HG03139 (cell line): ENCODE measurements around the gene IGSF8.

Source experiments
- ATAC-seq: cut with Tn5 transposase; IDR thresholded peaks from one replicate; pipeline ENCODE4 v1.9.1; 2021; ENCODE audit not compliant: unreplicated experiment

Gene IGSF8

DNA sequence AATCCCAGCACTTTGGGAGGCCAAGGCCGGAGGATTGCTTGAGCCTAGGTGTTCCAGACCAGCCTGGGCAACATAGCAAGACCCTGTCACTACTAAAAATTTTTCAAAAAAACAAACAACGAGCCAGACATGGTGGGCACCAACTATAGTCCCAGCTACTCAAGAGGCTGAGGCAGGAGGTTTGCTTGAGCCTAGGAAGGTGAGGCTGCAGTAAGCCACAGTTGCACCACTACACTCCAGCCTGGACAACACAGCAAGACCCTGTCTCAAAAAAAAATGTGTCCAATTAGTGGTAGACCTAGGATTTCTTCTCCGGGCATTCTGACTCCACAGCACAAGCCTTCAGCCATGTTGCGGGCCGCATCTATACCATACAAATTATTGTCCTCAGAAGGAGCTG, 6.7 kb upstream of the IGSF8 start:
- ATAC-seq: no peak

DNA sequence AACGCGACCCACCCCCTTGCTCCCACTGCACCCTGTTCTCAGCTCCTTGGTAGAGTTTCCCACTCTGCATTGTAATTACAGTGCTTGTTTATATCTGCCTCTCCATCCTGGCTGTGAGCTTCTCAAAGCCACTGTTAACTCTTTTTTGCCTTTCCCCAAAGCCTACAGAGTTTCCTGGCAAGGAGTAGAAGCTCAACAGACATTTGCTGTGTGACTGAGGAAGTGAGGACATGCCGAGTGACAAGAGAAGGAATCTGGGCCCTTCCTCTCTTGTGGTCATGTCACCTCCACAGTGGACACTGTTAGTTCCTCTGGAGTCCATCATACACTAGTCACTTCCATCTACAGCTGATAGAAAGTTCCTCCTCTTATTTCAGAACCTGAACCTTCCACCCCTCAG, 6.1 kb upstream of the IGSF8 start:
- ATAC-seq: no peak

DNA sequence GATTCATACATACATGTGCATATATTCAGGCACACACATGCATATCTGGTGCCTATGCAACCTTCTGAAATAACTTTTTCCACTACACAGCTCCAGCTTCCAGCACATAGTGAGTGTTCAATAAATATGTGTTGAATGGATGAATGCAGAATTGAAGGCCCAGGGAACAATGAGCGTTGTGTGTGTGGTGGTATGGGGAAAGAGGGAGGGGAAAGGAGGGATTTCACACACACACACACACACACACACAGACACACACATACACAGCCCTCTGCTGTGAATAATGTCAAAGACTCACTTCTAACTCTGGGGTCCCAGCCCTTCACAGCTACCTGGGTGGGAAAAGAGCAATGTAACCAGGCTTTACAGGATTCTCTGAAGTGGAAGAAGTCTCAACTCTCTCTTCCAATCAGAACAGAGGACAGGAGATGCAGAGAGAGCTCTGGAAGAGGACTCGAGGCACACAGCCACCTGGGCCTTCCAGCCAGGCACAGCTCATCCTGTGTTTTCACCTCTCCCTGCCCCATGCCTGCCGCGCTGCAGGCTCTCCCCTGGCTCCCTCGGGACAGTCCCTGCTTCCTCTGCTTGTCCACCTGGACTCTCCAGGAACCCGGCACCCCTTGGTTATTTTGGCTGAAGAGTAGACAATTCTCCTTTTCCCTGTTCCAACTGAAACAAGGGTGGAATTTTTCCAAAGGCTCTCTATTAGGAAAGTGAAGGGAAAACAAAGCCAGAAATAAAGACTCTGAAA, 5.4 kb upstream of the IGSF8 start:
- ATAC-seq: no peak

DNA sequence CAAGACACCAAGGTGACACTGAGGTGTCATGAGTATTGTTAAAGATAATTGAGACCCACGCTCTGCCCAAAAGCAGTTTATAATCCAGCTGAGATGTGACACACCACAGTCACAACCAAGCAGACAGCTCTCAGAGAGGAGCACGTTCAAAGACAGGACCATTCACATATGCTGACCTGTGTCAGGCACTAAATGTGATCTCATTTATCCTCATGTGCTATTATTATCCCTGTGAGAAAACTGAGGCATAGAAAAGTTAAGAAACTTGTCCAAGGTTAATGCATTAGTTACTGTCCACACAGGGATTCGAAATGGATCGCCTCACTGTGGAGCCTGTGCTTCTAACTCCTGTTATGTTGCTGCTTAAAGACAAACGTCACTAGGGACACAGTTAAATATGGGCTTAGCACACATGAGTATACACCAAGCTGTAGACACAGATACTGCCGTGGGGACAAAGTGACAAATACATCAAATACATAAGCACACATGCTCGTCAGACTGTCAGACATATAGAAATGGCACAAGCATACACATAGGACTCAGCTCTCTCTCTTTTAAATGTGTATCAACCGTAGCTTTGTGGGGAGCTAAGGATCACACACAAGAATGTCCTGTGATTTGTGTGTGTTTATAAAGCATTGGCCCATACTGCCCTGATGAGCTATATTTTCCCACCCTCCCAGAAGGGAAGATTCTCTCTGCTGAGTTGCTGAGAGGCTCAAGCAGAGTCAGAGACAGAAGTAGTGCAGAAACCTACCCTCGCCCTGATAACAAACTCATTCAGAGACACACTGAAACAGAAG, 3.5 kb upstream of the IGSF8 start:
- ATAC-seq: no peak

DNA sequence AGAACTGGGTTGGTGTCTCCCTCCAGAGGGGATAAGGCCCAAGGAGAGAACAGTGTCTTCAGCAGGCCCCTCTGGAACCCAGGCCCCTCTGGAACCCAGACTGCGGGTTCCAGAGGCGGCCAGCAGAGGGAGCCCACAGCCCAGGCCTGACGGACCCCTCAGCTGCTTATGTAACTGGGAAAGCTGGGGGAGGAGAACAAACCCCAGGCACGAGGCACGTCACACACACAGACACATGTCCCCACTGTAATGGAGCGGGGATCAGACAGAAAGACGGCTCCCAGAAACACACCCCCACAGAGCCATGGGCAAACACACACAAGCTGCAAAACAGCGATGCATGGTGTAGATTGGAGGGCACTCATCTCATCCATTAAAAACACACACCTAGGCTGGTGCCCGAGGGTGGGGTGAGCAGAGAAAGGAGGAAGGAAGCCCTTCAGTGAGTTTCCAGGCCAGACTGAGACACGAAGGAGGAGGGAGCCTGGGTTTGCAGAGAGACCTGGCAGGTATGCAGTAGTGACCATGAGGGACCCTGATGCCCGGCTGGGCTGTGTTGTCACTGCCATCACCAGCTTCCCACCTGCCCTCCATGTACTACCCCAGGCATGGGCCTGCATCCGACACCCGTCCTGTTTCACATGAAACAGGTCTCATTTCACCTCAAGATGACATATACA, 2.8 kb upstream of the IGSF8 start:
- ATAC-seq: no peak

DNA sequence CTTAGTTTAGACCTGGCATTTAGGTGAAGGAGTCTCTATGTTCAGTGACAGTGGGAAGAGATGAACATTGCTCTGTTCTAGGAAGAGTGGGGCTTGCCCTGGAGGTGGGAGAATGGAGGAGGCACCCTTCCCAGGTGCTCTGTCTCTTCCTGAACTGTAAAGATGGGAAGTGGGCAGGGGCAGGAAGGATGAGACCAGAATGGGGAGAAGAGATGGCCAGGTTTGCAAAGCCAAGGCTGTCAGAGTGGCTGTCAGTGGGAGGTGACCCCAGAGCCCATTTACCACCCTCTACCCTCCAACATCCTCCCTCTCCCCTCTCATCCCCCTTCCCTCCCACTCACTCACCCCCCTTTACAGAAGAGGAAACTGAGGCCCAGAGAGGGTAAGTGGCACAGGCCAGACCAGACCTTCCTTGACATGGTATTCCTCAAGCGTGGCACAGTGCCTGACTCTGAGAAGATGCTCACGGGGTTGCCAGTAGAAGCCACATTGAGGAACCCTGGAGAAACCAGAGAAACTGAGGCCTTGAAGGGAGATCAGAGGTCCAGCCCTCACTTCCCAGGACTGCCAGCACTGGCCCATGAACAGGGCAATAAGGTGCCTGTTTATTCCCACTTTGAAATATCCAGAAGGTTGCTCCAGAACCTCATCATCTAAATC, 1.4 kb upstream of the IGSF8 start:
- ATAC-seq: no peak

DNA sequence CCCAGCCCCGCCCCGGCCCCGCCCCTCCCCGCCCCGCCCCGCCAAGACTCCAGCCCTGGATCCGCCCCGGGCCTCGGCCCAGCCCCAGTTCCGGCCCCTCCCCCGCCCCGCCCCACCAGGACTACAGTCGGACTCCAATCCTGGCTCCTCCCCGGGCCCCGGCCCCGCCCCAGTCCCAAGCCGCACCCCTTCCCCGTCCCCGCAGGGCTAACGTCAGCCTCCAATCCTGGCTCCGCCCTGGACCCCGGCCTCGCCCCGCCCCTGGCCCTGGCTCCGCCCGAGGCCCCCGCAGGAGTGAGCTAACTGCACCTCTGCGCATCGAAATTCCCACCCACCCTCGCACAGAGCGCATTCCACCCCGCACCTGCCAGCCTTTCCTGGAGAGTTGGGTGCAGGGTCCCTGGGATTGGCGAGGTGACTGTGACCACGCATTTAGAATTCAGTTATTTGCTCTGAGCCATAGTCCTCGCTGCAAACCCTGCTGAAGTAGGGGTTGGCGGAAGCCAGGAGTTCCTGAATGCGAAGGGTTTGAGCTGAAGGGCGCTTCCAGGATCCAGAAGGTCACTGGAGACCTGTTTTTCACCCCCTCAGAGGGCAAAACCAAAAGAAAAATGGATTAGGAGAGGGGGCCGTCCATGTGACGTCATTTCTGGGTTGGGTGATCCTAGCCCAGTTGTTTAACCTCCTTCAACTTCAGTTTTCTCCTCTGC, 588 bp upstream of the IGSF8 start:
- ATAC-seq: peak; percentile 86

DNA sequence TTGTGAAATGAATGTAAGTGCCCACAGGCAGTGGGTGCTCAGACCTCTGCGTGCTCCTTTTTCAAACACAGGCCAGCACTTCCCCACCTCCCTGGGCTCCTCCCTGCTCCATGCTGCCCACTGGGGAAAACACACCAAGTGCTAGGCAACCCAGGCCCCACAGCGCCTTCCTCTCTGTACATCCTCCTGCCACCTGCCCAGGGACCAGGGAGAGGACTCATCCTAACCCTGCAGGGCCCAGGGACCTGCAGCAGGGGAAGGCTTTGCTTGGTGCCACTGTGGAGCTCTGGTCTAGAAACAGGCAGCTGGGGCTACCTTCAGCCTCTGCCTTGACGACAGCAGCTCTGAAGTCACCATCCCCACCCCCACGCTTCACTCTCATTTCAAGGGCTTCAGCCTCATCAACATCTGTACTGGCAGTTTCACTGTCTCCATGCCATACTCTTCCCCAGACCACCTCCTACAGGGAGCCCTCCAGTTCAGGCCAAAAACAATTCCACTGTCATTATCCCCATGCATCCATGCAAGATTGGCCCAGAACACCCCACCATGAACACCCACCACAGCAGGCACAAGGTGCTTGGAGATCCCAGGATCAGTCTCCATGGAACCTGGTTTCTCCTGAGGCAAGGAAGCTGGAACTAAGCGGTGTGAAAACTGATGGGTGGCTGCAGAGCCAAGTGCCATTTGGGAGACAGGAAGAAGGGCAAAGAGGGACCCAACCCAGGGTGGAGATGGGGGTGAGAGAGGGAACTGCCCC, 1.1 kb downstream of the IGSF8 start:
- ATAC-seq: no peak

DNA sequence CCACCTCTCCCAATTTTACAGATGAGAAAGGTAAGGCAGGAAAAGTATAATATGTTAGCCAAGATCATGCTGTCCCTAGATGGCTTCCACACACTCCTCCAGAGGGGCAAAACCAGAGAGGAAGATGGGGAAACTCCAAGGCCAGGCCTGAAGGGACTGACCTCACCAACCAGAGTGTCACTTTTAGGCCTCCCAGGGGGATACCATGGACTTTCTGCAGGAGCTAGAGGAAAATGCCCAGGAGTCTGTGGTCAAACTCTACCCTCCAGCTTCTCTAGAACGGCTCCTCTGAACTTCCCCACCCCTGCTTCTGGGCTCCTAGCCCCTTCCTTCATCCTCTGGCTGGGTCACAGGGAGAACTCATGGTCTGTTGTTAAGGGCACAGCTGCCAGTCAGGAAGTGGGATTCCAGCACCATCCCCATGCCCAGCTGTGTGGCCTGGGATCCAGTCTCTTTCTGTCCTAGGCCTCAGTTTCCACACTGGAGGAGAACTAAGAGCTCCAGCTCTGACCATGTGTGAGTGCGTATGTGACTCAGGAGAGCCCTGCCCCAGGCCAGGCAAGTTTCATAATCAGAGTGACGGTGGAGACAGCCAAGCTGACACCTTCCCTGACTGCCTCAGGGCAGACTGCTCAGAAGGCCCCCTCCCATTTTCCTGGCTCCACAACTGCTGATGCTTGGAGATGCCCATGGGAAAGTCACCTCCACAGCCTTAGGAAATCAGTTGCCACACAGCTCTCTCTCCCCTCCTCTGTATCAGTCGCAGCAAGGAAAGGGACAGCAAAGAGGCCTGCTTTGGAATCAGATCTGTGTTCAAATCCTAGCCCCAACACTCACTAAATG, 1.9 kb downstream of the IGSF8 start:
- no peak for ATAC-seq

DNA sequence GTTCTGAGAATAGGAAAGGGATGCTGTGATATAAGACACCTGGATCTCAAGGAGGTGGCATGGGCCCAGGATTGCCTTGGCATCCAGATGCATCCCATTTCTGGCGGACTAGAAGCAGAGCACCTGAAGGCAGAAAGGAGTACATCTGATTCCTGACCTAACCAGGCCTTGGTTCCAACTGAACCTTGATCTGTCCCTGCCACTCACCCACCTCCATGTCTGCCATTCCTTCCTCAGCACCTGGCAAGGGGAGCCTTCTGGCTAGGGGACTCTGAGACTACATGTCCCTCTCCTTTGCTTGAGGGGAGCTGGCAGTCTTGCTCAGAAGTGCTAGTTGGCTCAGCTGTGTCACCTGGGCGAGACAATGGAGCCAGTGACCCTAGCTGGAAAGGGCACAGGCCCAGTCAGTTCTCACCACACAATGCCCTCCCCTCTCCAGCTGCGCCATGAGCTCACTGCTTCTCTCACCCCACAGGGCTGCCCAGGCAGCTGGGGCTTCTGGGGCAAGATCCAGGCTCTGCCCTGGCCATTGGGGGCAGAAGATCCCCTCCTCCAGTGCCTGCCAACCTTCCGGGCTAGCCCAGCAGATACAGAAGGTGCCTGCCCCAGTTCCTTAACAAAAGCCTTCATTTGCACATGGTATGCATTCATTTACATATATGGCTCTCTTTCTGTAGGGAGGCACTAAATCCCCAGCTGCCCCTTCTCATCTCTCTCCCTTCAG, 2.9 kb downstream of the IGSF8 start:
- ATAC-seq: no peak

DNA sequence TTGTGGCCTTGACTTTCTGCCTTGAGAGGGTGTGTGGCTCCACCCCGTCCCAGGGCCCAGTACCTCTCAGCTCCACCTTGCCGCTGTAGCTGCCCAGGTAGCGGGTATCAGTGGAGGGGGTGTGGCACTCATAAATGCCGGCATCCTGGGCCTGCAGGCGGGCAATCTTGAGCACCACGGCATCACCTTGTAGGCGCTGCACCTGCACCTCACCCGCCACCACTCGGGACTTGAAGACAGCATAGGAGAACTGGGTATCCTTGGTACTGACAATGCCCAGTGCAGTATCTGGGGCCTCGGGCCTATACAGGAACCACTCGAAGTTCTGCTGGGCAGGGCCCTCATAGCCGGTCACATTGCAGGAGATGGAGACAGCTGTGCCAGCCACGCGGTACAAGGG, 3.6 kb downstream of the IGSF8 start:
- ATAC-seq: no peak

DNA sequence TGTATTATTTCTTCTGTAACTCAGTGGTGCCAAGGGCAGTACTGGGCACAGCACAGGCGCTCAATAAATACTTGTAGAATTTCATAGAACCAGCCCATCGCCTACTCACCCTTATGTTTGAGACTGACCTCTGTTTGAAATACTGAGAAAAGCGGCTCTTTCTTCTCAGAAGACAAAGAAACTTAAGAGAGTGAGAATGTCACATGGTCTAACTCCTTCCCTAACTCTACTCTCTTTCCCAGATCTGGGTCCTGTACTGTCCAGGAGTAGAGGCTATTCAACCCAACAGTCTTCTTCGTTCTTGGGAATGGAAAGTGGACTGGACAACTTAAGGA, 4.2 kb downstream of the IGSF8 start:
- no peak for ATAC-seq

DNA sequence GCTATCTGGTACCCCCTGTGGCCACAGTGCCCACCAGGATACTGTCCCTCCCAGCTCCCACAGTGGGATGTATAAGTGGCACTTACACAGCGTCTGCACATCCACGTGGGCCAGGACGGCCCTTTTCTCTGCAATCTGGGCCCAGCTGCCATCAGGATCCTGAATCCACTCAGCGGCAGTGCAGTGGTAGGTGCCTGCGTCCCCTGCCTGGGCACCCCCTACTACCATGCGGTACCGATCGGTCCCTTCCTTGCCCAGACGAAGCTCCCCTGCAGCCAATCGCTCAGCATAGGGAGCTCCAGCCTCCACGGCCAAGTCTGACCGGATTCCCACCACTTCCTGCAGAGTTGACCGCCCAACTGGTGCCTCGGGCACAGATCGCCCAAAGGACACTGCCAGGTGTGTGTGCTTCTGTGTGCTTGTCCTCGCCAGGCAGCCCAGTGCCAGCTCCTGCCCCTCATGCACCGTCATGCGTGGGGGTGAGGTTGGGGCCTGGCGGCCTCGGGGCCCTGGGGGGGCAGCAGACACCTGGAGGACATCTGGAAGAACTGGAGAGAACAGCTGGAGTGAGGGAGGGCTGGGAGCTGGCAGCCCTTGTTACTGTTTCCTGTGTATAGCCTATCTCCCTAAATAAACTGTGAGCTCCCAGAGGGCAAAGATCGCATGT, 4.7 kb downstream of the IGSF8 start:
- no peak for ATAC-seq

DNA sequence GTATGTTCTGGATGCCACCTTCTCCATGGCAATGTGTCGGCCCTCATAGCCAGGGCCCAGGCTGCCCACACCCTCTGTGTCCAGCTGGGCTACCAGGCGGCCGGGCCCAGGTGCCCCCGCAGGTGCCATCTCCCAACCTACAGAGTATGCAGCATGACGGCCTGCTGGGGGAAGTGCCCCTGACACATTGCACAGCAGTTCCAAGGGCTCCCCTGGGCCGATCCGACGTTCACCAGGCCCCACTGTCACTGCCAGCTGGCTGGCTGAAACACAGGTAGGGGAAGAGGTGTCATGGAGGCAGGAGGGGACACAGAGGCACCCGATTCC, 5.4 kb downstream of the IGSF8 start:
- no peak for ATAC-seq

DNA sequence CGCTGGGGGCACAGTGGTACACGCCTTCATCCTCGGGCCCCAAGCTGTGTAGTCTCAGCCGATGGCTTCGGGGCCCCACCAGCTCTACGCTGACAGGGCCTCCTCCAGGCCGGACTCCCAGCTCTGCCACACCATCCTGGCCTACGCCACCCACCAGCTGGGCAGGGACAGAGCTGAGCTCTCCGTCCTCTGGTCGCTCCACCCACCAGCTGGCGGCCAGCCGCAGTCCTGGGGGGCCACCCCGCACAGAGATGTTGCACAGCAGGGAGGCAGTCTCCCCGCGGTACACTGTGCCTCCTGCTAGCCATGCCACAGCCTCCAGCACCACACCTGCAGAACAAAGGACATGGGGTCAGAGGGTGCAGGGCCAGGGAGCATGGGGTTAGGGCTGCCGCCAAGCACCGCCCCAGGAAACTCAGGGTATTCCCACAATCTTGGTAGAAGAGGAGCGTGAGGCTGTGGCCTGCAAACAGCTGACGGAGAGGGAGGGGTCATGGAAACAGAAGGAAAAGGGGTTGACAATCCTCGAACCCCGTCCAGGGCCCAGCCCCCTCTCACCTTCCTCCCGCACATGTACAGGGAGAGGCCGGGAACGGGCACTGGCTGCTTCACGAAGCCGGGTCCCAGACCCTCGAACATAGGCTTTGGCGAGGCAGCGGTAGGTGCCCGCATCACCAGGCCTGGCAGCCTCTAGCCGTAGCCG, 5.9 kb downstream of the IGSF8 start:
- ATAC-seq: no peak

DNA sequence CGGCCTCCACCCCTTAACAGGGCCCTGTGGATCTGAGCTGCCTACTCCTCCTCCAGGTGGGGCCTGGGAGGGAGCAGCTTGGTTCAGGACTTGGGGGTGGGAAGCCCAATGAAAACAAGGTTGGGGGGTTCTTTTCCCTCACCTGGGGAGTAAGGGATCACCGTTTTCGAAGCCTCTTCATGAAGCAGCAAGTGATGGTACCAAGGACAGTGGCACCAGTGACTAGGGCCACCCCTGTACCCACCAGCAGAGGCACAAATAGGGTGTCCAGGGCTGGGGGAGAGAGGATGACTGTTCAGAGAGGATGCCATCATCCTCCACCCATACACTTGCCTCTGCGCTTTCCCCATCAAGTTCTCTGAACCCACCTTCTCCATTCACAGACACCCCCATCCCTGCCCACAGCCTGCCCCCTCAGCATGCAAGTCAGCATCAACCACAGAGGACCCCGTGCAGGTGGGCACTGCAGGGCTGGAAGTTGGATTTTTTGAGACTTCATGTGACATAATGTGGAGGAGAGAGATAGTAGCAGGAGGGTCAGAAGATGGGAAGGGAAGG, 6.7 kb downstream of the IGSF8 start:
- no peak for ATAC-seq

DNA sequence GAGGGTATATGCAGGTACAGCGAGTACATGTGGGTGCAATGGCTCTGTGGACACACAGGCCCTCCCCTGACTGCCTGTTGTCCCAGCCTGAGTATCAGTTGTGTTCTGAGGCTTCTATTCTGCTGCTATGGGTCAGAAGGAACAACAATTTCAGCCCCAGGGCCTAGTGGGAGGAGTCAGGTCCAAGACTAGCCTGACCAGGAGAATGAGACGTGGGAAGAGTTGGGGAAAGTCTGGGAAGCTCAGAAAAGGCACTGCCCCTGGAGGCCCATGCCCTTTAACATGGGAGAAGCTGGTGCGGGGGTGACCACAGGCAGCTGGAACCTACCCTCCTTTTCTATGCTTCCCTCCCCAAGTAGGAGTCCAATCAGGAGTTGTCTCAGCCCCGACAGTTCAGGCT, 7.7 kb downstream of the IGSF8 start:
- no peak for ATAC-seq
